Astrocyte (in vitro differentiated cells and primary cell): Measurements from ENCODE around the gene MED27. TPM values are rescaled to one million over a fixed set of nuclear protein-coding genes. Genes with fewer than 3 reads are reported as not detected.

Experiments
- DNase-seq: peaks from one replicate; pipeline ENCODE4 v3.0.0-alpha.2; 2010; ENCODE audit warnings: low read depth
- FAIRE-seq: peaks from 2 replicates; lab custom pipeline; 2011; peaks lifted over from hg19 to GRCh38; lab: Jason Lieb, UNC
- H2AFZ ChIP-seq: 2 replicates; pipeline ENCODE4 v1.6.0; 2012; ENCODE audit warnings: low read depth, low read length, inconsistent platforms
- H3K27ac ChIP-seq: 2 replicates; pipeline ENCODE4 v1.5.1; 2011; ENCODE audit warnings: low read depth, low read length, inconsistent platforms
- H3K27me3 ChIP-seq: 2 replicates; pipeline ENCODE4 v1.6.0; 2011; ENCODE audit warnings: low read length, inconsistent platforms; ENCODE audit not compliant: insufficient read depth
- H3K36me3 ChIP-seq: 2 replicates; pipeline ENCODE4 v1.5.1; 2011; ENCODE audit warnings: low read length, inconsistent platforms; ENCODE audit not compliant: insufficient read depth
- H3K4me1 ChIP-seq: 2 replicates; pipeline ENCODE4 v1.5.1; 2011; ENCODE audit warnings: low read length, inconsistent platforms; ENCODE audit not compliant: insufficient read depth
- H3K4me2 ChIP-seq: 2 replicates; pipeline ENCODE4 v1.6.0; 2012; ENCODE audit warnings: low read length, inconsistent platforms
- H3K4me3 ChIP-seq: 2 replicates; pipeline ENCODE4 v1.5.1; 2011; ENCODE audit warnings: low read depth, mild to moderate bottlenecking, low read length, inconsistent platforms; ENCODE audit not compliant: insufficient read depth
- H3K79me2 ChIP-seq: 2 replicates; pipeline ENCODE4 v1.6.0; 2012; ENCODE audit warnings: mild to moderate bottlenecking, low read length, inconsistent platforms; ENCODE audit not compliant: insufficient read depth
- H3K9ac ChIP-seq: 2 replicates; pipeline ENCODE4 v1.6.0; 2012; ENCODE audit warnings: mild to moderate bottlenecking, low read length, inconsistent platforms
- H3K9me3 ChIP-seq: 2 replicates; pipeline ENCODE4 v1.5.1; 2012; ENCODE audit warnings: low read depth, mild to moderate bottlenecking, low read length, inconsistent platforms; ENCODE audit not compliant: insufficient read depth
- H4K20me1 ChIP-seq: 2 replicates; pipeline ENCODE4 v1.6.0; 2012; ENCODE audit warnings: low read length, inconsistent platforms; ENCODE audit not compliant: insufficient read depth
- H3K27ac Mint-ChIP-seq: one replicate; pipeline ENCODE4 v1.8.0; 2021; ENCODE audit warnings: mild to moderate bottlenecking, mixed read lengths; ENCODE audit not compliant: unreplicated experiment
- H3K27me3 Mint-ChIP-seq: one replicate; pipeline ENCODE4 v1.8.0; 2021; ENCODE audit warnings: low read depth, mixed read lengths; ENCODE audit not compliant: unreplicated experiment
- H3K36me3 Mint-ChIP-seq: one replicate; pipeline ENCODE4 v1.8.0; 2021; ENCODE audit warnings: low read depth, mixed read lengths; ENCODE audit not compliant: unreplicated experiment
- H3K4me1 Mint-ChIP-seq: one replicate; pipeline ENCODE4 v1.8.0; 2021; ENCODE audit warnings: low read depth, mixed read lengths; ENCODE audit not compliant: unreplicated experiment
- H3K4me3 Mint-ChIP-seq: one replicate; pipeline ENCODE4 v1.8.0; 2021; ENCODE audit warnings: mild to moderate bottlenecking, moderate library complexity, mixed read lengths; ENCODE audit not compliant: unreplicated experiment
- H3K9me3 Mint-ChIP-seq: one replicate; pipeline ENCODE4 v1.8.0; 2021; ENCODE audit warnings: mild to moderate bottlenecking, mixed read lengths; ENCODE audit not compliant: unreplicated experiment
- EZH2 ChIP-seq: IDR thresholded peaks from 2 replicates; pipeline ENCODE4 v1.6.1; 2012; ENCODE audit warnings: mild to moderate bottlenecking, low read length, inconsistent platforms; ENCODE audit not compliant: insufficient read depth
- total RNA-seq: library from RNA; stranded (reverse); gene quantifications from 2 replicates; pipeline ENCODE4 v1.2.1, GENCODE V29; 2021
- TF ChIP-seq, protein P1 (sequence below): IDR thresholded peaks from 2 replicates; pipeline ENCODE4 v1.5.1; 2011; ENCODE audit warnings: low read depth, mild to moderate bottlenecking, inconsistent platforms, low read length, moderate library complexity; ENCODE audit not compliant: insufficient read depth

MED27 gene
- total RNA-seq, 1 donor from 2014 or later, result 26.9 TPM

DNA sequence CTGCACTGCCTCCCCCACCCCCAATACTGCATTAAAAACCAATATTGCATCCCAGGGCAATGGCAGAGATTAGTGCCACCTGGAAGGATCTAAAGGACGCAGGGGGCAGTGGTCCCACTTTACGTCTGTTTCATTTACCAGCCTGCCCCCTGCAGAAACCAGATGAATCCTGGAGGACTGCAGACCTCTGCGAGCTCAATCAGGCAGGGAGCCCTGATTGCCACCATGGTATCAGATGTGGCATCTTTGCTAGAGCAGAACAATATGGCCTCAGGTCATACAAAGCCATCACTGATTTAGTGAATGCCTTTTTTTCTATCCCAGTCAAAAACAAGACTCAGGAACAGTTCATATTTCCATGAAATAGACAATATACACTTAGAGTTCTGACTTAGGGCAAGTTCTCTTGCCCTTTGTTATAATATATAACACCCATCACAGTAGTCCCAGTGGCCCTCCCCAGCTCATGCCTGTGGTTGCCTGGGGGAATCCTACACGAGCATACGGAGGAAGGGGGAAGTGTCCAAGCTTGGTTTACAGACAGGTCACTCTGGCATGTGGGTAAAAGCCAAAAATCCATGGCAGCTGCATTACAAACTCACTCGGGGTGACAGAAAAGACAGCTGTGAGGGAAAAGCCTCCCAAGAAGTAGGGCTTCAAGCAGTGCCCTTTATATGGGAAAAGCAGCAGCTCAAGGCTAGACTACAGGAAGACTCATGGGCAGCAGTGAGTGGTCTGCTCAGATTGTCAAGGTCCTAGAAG lies 85.1 kb downstream of the MED27 start:
- H3K27me3 ChIP-seq, result no peaks in the 10 kb centered on the region
- Mint-ChIP-seq H3K4me3 (no peak overlapping the region), H3K4me1 (peaks cover 25% of the 10 kb centered on the region), H3K27ac (no peak overlapping the region), H3K9me3 (peaks cover 7% of the 10 kb centered on the region), H3K36me3 (peaks cover 18% of the 10 kb centered on the region), H3K27me3 (no peaks in the 10 kb centered on the region)
- no peak overlapping the region for H3K27ac ChIP-seq
- H4K20me1 ChIP-seq, result peaks cover 79% of the 10 kb centered on the region
- TF ChIP-seq, protein P1, sequence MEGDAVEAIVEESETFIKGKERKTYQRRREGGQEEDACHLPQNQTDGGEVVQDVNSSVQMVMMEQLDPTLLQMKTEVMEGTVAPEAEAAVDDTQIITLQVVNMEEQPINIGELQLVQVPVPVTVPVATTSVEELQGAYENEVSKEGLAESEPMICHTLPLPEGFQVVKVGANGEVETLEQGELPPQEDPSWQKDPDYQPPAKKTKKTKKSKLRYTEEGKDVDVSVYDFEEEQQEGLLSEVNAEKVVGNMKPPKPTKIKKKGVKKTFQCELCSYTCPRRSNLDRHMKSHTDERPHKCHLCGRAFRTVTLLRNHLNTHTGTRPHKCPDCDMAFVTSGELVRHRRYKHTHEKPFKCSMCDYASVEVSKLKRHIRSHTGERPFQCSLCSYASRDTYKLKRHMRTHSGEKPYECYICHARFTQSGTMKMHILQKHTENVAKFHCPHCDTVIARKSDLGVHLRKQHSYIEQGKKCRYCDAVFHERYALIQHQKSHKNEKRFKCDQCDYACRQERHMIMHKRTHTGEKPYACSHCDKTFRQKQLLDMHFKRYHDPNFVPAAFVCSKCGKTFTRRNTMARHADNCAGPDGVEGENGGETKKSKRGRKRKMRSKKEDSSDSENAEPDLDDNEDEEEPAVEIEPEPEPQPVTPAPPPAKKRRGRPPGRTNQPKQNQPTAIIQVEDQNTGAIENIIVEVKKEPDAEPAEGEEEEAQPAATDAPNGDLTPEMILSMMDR, result no peak
- no peak for TF ChIP-seq EZH2
- peaks cover 30% of the 10 kb centered on the region for H3K79me2 ChIP-seq
- no peak overlapping the region for H2AFZ ChIP-seq
- peaks cover 14% of the 10 kb centered on the region for H3K4me1 ChIP-seq
- DNase-seq (no peak), FAIRE-seq (no peak)
- no peaks in the 10 kb centered on the region for H3K9me3 ChIP-seq
- no peaks in the 10 kb centered on the region for H3K36me3 ChIP-seq
- H3K9ac ChIP-seq, result no peak overlapping the region
- H3K4me2 ChIP-seq, result no peak overlapping the region
- no peak overlapping the region for H3K4me3 ChIP-seq

DNA sequence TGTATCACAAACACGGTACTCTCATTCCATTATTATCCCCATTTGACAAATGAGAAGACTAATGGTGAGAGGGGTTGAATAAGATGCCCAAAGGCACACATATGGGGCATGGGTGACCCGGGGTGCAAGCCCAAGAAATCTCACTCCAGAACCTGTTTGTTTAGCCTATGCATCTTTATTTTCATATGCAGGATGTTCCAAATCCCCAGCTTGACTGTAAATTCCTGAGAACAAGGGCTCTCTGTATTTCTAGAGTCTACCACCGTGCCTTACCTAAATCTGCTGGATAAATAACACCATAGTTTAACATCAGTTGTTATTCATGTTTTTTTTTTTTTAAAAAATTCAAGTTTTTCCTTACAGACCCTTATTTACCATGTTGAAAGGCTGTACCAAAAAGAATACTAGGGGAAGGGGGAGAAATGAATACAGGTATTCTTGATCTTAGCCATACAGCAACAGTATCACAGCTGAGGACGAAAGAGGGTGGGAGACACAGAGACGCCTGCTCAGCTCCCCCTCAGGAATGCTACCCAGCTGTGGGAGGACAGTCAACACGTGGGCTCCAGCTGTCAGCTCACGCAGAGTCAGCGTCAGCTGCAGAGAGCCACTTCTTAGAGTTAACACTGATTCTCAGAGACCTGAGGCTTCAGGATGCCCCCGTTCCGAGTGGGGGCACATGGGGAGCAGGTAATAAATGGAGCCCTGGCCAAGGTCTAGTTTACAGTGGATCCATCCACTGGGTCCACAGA lies 86.6 kb downstream of the MED27 start:
- H3K36me3 ChIP-seq, result no peaks in the 10 kb centered on the region
- no peaks in the 10 kb centered on the region for H3K27me3 ChIP-seq
- H3K4me2 ChIP-seq, result no peak overlapping the region
- no peaks in the 10 kb centered on the region for H3K9me3 ChIP-seq
- Mint-ChIP-seq H3K36me3 (peaks cover 18% of the 10 kb centered on the region), H3K4me1 (peaks cover 12% of the 10 kb centered on the region), H3K4me3 (no peak overlapping the region), H3K27me3 (no peaks in the 10 kb centered on the region), H3K9me3 (peaks cover 7% of the 10 kb centered on the region), H3K27ac (peak overlapping the region; percentile 18)
- H3K4me1 ChIP-seq, result peaks cover 8% of the 10 kb centered on the region
- H3K9ac ChIP-seq, result no peak overlapping the region
- H2AFZ ChIP-seq, result no peak overlapping the region
- DNase-seq (no peak), FAIRE-seq (no peak)
- H4K20me1 ChIP-seq, result peaks cover 69% of the 10 kb centered on the region
- H3K27ac ChIP-seq, result no peak overlapping the region
- no peak overlapping the region for H3K4me3 ChIP-seq
- no peak for TF ChIP-seq EZH2
- TF ChIP-seq, protein P1, result no peak
- H3K79me2 ChIP-seq, result peaks cover 30% of the 10 kb centered on the region
